HG03139 (cell line): ENCODE results near the gene LYPD3.

ENCODE experiments used
- ATAC-seq: cut with Tn5 transposase; IDR thresholded peaks from one replicate; pipeline ENCODE4 v1.9.1; 2021; ENCODE audit not compliant: unreplicated experiment

The LYPD3 gene

GRCh38 chr19:43486412-43486811 lies 21.0 kb upstream of the LYPD3 start:
- no peak for ATAC-seq

- ATAC-seq = no peak
Observed at GRCh38 chr19:43485951-43486350, 20.5 kb upstream of the LYPD3 start.

DNA sequence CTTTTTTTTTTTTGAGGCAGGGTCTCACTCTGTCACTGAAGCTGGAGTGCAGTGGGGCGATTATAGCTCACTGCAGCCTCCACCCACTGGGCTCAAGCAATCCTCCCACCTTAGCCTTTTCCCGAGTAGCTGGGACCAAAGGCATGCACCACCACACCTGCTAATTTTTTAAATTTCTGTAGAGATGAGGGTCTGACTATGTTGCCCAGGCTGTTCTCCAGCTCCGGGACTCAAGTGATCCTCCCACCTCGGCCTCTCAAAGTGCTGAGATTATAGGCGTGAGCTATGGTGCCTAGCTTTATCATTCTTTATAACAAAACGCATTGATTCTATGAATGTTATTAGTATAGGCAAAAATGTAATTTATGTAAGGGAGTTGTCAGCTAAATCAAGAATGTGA lies 17.9 kb upstream of the LYPD3 start:
- ATAC-seq = no peak

DNA sequence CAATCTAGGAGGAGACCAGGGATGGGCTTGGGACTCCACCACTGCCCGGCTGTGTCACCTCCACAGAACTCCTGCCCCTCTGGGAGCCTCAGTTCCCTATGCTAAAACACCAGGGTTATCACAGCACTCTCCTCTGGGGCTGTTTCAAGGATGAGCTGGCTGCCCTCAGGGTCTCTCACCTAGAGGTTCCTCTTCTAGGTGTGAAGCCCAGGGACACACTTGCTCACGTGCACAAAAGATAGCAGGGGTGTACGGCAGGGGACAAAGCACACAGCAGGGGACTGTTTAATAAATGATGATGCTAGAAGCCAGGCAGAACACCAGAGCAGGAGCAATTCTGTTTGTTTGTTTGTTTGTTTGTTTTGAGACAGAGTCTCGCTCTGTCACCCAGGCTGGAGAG lies 16.8 kb upstream of the LYPD3 start:
- ATAC-seq = no peak

DNA sequence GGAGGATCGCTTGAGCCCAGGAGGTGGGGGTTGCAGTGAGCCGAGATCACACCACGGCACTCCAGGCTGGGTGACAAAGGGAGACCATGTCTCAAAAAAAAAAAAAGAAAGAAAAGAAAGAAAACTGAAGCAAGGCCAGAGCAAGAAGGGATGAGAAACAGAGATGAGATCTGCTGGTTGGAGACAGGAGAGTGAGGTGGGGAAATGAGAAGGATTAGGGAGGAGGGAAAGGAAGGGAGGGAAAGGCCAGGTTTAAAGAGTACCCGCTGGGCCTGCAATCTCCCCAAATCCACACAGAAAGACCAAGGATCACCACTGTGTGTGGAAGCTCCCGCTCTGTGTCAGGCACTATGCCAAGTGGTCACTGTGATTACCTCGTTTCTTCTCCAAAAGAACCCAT lies 16.3 kb upstream of the LYPD3 start:
- ATAC-seq = no peak

DNA sequence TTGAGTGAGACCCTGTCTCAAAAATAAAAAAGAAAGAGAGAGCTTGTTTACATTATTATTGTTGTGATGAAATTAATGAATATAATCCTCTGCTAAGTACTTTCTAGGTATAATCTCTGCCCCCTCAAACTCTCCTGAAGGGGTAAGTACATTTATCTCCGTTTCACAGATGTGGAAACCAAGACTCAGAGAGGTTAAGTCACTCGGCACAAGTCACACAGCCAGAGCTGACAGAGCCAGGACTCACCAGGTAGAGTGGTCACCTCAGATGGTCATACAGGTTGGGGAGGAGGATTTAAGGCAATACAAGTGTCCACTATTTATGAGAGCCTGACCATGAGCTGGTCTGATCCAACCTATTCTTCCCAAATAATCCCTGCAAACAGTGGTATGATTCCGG lies 15.2 kb upstream of the LYPD3 start:
- ATAC-seq = no peak

- no peak for ATAC-seq
Observed at GRCh38 chr19:43479961-43480561, 14.7 kb upstream of the LYPD3 start.

GRCh38 chr19:43479226-43479625 lies 13.8 kb upstream of the LYPD3 start:
- ATAC-seq = no peak

GRCh38 chr19:43478323-43478722 lies 12.9 kb upstream of the LYPD3 start:
- no peak for ATAC-seq

DNA sequence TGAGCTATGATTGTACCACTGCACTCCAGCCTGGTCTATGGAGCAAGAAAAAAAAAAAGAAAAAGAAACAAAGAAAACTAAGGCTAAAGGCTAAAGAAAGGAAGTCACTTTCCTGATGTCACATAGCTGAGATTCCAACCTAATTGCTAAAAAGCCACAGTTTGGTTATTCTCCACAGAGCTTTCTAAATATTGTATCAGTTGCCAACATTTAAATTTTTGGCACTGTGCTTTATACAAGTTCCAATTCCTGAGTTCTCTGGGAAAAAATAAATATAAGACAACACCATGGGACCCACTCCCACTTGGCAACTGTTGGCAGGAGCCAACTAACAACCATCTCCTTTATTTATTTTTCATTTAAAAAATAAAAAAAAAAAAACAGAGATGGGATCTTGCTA lies 11.2 kb upstream of the LYPD3 start:
- no peak for ATAC-seq

GRCh38 chr19:43474986-43475705 lies 9.7 kb upstream of the LYPD3 start:
- peak; percentile 70 for ATAC-seq

GRCh38 chr19:43474487-43474886 lies 9.1 kb upstream of the LYPD3 start:
- no peak for ATAC-seq

GRCh38 chr19:43471091-43471490 lies 5.7 kb upstream of the LYPD3 start:
- ATAC-seq = no peak

GRCh38 chr19:43470288-43470687 lies 4.9 kb upstream of the LYPD3 start:
- ATAC-seq = no peak

DNA sequence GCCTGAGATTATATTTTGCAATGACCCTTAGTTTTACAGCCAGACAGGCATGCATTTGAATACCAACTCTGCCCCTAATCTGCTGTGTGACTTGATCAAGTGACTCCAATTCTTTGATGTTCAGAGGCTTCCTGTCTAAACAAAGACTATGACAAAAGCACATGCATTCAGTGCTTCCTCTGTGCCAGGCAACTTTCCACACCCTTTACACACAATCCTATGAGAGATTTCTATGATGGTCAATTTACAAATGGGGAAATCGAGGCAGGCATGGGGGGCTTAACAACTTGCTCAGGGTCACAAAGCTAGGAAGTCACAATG lies 3.7 kb upstream of the LYPD3 start:
- ATAC-seq = no peak

DNA sequence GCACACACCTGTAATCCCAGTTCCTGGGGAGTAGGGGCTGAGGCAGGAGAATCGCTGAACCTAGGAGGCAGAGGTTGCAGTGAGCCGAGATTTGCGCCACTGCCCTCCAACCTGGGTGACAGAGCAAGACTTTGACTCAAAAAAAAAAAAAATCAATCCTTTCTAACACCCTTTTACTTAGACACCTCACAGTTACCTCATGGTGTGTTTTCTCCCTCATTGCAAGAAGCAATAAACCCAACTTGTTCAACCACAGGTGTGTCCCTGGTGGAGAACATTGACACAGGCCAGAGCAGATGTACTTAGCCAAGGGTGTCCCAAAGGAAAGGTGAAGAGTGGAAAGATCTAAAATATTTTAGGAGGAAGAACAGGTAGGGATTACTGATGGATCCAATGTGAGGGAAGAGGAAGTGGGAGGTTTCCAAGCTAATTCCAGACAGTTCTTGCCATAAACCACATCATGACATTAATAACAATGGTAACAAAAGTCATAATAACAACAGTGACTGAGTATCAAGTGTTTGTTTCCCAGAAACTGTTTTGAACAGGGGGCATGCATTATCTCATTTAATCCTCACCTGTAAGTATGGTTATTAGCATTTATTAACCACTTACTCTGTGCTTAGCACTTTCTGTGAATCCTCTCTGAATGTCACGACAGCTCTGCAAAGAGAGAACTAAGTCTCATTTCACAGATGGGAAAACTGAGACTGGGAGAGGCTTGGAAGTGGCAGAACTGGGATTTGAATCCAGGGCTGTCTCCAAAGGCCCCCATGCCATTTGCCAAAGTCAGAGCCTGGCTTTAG lies 3.1 kb upstream of the LYPD3 start:
- no peak for ATAC-seq

DNA sequence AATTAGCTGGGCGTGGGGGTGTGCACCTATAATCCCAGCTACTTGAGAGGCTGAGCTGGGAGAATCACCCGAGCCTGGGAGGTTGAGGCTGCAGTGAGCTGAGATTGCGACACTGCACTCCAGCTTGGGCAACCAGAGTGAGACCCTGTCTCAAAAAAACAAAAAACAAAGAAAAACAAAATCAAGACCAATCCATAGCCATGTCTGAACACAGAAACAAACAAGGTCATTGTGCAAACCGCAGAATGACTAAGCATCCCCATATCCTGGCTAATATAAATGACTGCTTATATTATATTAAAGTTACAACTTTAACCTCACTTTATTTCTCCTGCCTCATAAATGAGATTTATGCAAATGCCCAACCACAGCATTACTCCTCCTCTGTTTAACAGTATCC lies 2.3 kb upstream of the LYPD3 start:
- no peak for ATAC-seq

DNA sequence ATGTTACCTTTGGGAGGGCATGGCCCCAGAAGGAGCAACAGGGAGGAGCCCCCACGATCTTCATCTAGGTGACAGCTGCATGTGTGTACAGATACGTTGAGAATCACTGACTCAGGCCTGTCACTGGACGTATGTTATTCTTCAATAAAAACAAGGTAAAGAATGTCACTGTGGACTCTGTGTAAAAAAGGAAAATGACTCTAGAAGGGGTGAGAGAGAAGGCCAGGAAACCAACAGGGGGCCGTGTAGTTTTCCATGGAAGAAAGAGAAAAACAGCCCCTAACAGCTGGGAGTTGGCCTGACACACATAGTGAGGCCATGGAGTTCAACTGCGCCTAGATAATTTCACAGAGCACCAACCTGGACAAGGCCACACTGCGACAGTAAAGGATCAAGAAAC lies 1.9 kb upstream of the LYPD3 start:
- no peak for ATAC-seq

DNA sequence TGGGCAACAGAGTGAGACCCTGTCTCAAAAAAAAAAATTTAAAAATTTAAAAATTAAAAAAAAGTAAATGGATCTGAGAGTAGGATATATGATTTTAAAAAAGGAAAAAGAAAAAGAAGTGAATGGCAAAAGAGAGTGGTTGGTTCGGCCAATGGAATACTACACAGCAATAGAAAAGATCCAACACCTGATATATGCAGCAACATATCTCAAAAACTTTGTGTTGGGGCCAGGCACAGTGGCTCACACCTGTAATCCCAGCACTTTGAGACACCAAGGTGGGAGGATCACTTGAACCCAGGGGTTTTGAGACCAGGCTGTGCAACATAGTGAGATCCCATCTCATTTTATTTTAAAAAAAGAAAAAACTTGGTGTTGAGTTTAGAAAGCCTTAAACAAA lies 1.4 kb upstream of the LYPD3 start:
- ATAC-seq = no peak

DNA sequence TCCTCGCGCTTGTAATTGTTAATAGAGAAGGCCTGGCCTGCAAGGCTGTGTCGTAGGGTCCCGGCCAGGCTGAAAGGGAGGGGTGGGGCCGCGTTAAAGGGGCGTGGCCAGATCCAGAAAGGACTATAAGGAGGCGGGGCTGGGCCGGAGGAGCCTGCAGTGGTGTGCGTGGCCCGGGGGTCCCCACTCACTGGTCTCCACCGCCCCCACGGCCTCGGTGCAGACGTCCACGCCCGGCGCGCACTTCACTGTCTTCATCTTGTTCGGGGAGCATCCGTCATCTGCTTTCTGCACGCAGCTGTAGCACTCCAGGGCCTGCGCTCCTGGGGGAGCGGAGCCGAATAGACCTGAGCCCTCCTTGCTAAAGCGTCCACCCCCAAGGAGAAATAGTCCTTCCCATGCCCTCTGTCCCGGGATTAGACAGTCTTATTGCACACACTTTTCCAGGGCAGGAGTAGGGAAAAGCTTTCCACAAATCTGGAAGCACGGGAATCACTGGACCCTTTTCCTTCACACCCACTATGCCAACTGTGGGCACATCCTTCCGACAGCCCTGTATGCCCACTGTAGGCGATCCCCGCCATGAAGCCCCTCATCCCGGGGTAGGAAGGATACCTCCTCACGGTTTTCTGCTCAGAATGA lies 1.2 kb downstream of the LYPD3 start:
- peak; percentile 41 for ATAC-seq

- ATAC-seq = peak; percentile 72
Observed at GRCh38 chr19:43463381-43464133, 1.9 kb downstream of the LYPD3 start.
